ENCODE results near the gene UBASH3B.

DNA sequence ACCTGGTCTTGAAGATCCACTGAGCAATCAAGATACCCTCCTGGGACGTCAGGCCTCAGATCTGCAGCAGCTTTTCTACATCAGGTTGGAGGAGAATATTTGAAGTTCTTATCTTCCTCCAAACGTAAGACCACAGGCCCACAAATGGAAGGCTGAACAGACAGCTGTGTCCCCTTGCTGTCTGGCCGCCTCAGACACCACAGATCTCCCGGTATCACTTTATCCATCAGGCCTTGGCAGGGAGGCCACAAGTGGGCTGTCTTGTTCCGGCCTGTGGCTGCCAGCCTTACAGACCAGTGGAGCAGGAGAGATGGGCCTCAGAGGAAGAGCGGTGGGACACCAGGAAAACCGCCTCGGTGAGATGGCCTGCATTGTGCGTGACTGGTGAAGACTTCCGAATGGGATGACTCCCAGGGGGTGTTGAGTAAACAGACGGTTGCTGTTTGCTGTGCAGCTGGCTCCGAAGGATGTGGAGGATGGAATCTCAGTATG, 15.9 kb downstream of the UBASH3B start:
- TF ChIP-seq FOXM1 (IDR thresholded peaks at IDR 0.05; ENCODE audit: borderline replicate concordance, low read depth) (no peak), NFIC (IDR thresholded peaks at IDR 0.05) (no peak)
